IMR-90 (cell line): ENCODE measurements around the gene DCDC2.

Source experiments
- BHLHE40 ChIP-seq: fragments of 150-350 bp; IDR thresholded peaks from 2 replicates; pipeline ENCODE4 v1.6.1; 2016; ENCODE audit warnings: mild to moderate bottlenecking, low read depth, low read length
- CTCF ChIP-seq: conservative IDR thresholded peaks from 2 replicates; pipeline ENCODE4 v1.5.1; 2012; ENCODE audit warnings: mild to moderate bottlenecking, low read depth, low read length, improper control_type of control experiment
- FOS ChIP-seq: fragments of 150-350 bp; IDR thresholded peaks from 2 replicates; pipeline ENCODE4 v1.6.1; 2016; ENCODE audit warnings: low read depth, low read length
- MAFK ChIP-seq: IDR thresholded peaks from 2 replicates; pipeline ENCODE4 v1.6.1; 2012; ENCODE audit warnings: low read depth, low read length, improper control_type of control experiment
- MAZ ChIP-seq: IDR thresholded peaks from 2 replicates; pipeline ENCODE4 v1.6.1; 2012; ENCODE audit warnings: low read depth, mild to moderate bottlenecking, low read length, improper control_type of control experiment, moderate library complexity, borderline replicate concordance
- NFE2L2 ChIP-seq: fragments of 150-350 bp; IDR thresholded peaks from 2 replicates; pipeline ENCODE4 v1.6.1; 2016; ENCODE audit warnings: low read depth, mild to moderate bottlenecking, low read length
- POLR2A ChIP-seq: IDR thresholded peaks from 2 replicates; pipeline ENCODE4 v1.6.1; 2012; ENCODE audit warnings: mild to moderate bottlenecking, low read depth, low read length
- RFX5 ChIP-seq: IDR thresholded peaks from 2 replicates; pipeline ENCODE4 v1.8.0; 2012; ENCODE audit warnings: low read depth, mild to moderate bottlenecking, low read length, moderate library complexity
- SMC3 ChIP-seq: fragments of 150-350 bp; IDR thresholded peaks from 2 replicates; pipeline ENCODE4 v1.6.1; 2016; ENCODE audit warnings: low read depth, mild to moderate bottlenecking, antibody characterized with exemption, low read length, moderate library complexity
- TF ChIP-seq, protein P1 (sequence below): fragments of 150-350 bp; IDR thresholded peaks from 2 replicates; pipeline ENCODE4 v1.6.1; 2017; ENCODE audit warnings: mild to moderate bottlenecking, antibody characterized with exemption, low read length, low read depth

- no peak for TF ChIP-seq NFE2L2
- peak; percentile 65 for TF ChIP-seq CTCF
- peak; percentile 58 for TF ChIP-seq SMC3
- TF ChIP-seq MAFK, result no peak
- no peak for TF ChIP-seq POLR2A
- no peak for TF ChIP-seq FOS
- TF ChIP-seq BHLHE40, result no peak
- no peak for TF ChIP-seq MAZ
- TF ChIP-seq, protein P1, sequence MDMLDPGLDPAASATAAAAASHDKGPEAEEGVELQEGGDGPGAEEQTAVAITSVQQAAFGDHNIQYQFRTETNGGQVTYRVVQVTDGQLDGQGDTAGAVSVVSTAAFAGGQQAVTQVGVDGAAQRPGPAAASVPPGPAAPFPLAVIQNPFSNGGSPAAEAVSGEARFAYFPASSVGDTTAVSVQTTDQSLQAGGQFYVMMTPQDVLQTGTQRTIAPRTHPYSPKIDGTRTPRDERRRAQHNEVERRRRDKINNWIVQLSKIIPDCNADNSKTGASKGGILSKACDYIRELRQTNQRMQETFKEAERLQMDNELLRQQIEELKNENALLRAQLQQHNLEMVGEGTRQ, result no peak
- no peak for TF ChIP-seq RFX5
Observed at GRCh38 chr6:24205020-24205492, 152.8 kb downstream of the DCDC2 start.
